Measurements from ENCODE around the gene HELQ. TPM values are rescaled to one million over a fixed set of nuclear protein-coding genes. Genes with fewer than 3 reads are reported as not detected.

HELQ gene
- total and polyA plus RNA-seq, 2 of the 13 experiments (the other 11 are each of a cell fraction or from before 2014, with no cell fraction given): 6.6 to 10.8 TPM

DNA sequence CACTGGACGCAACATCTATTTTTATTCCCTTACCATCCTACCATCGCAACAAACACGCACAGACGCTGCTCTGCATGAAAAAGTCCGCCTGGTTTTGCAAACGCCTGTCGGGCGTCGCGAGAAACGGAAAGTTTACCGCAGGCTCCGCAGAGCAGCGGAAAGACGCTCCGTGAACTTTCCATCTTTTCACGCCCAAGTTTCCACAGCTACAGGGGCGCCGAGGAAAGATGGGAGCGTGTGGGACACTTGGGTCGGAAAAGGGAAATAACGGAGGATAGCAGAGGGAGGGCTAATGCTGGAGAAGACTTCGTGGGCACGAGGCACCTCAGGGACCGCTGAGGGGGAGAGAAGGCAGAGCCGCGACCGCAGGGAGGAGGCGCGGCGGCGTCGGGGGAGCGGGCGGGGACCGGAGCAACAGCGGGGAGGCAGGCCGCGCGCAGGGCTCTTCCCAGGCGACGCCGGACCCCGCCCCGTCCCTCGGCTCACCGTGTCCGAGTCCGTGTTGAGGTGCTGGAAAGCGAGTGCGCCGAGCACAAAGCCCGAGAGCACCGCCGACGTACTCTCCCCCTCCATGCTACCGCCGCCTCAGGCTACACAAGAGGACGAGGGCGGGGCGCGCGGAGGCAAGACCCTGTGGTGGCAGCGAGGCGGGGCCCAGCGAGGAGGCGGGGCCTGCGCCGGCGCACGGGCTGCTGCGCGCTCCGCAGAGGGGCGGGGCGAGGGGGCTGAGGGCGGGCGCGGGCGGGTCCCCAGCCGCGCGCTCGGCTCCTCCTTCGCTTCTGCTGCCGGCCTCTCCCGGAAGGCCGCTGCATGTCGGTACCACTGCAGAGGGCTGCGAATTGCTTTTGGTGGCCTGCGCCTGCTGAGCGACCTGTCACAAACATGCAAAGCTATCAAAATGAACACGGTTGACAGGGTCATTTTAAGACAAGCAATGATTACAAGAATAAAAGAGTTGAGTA is 29.2 kb upstream of the HELQ start, which contains the start of gene ABRAXAS1 (continued):
- TF ChIP-seq, protein P1, sequence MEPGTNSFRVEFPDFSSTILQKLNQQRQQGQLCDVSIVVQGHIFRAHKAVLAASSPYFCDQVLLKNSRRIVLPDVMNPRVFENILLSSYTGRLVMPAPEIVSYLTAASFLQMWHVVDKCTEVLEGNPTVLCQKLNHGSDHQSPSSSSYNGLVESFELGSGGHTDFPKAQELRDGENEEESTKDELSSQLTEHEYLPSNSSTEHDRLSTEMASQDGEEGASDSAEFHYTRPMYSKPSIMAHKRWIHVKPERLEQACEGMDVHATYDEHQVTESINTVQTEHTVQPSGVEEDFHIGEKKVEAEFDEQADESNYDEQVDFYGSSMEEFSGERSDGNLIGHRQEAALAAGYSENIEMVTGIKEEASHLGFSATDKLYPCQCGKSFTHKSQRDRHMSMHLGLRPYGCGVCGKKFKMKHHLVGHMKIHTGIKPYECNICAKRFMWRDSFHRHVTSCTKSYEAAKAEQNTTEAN (CRISPR knock-in tag; conservative IDR thresholded peaks at IDR 0.05): no peak
- no peak for TF ChIP-seq SP140L (CRISPR knock-in tag; IDR thresholded peaks at IDR 0.05; ENCODE audit: borderline replicate concordance)
- no peak for TF ChIP-seq STAG1 (CRISPR knock-in tag; IDR thresholded peaks at IDR 0.05)
- TF ChIP-seq NPAS2 (CRISPR knock-in tag; IDR thresholded peaks at IDR 0.05; ENCODE audit: borderline replicate concordance): no peak
- peak; percentile 88; the same call in 1 of the 2 replicates for TF ChIP-seq EEA1 (CRISPR knock-in tag; IDR thresholded peaks at IDR 0.05; ENCODE audit: borderline replicate concordance)
- TF ChIP-seq, protein P2, sequence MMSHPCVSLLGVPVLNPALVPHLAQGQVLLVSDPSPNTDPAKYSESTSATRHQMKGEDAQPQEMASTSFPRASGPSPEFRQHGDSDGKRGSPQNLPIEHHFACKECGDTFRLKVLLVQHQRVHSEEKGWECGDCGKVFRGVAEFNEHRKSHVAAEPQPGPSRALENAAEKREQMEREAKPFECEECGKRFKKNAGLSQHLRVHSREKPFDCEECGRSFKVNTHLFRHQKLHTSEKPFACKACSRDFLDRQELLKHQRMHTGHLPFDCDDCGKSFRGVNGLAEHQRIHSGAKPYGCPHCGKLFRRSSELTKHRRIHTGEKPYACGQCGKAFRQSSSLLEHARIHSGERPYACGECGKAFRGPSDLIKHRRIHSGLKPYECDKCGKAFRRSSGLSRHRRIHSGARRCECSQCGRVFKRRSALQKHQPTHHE (CRISPR knock-in tag; IDR thresholded peaks at IDR 0.05; ENCODE audit: borderline replicate concordance): peak; percentile 80; the same call in 1 of the 2 replicates
- no peak for TF ChIP-seq EHMT2 (IDR thresholded peaks at IDR 0.05; ENCODE audit: borderline replicate concordance, low read depth, low read length)
- no peak for TF ChIP-seq CREM (IDR thresholded peaks at IDR 0.05)
- TF ChIP-seq CREM (CRISPR knock-in tag; IDR thresholded peaks at IDR 0.05): no peak
- TF ChIP-seq SMARCE1 (IDR thresholded peaks at IDR 0.05; ENCODE audit: borderline replicate concordance): no peak
- TF ChIP-seq ELF3 (CRISPR knock-in tag; IDR thresholded peaks at IDR 0.05): peak; percentile 48
- TF ChIP-seq, protein P3, sequence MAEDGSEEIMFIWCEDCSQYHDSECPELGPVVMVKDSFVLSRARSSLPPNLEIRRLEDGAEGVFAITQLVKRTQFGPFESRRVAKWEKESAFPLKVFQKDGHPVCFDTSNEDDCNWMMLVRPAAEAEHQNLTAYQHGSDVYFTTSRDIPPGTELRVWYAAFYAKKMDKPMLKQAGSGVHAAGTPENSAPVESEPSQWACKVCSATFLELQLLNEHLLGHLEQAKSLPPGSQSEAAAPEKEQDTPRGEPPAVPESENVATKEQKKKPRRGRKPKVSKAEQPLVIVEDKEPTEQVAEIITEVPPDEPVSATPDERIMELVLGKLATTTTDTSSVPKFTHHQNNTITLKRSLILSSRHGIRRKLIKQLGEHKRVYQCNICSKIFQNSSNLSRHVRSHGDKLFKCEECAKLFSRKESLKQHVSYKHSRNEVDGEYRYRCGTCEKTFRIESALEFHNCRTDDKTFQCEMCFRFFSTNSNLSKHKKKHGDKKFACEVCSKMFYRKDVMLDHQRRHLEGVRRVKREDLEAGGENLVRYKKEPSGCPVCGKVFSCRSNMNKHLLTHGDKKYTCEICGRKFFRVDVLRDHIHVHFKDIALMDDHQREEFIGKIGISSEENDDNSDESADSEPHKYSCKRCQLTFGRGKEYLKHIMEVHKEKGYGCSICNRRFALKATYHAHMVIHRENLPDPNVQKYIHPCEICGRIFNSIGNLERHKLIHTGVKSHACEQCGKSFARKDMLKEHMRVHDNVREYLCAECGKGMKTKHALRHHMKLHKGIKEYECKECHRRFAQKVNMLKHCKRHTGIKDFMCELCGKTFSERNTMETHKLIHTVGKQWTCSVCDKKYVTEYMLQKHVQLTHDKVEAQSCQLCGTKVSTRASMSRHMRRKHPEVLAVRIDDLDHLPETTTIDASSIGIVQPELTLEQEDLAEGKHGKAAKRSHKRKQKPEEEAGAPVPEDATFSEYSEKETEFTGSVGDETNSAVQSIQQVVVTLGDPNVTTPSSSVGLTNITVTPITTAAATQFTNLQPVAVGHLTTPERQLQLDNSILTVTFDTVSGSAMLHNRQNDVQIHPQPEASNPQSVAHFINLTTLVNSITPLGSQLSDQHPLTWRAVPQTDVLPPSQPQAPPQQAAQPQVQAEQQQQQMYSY (CRISPR knock-in tag; IDR thresholded peaks at IDR 0.05): no peak
- TF ChIP-seq ZNF235 (CRISPR knock-in tag; IDR thresholded peaks at IDR 0.05; ENCODE audit: borderline replicate concordance): no peak
- TF ChIP-seq, protein P4, sequence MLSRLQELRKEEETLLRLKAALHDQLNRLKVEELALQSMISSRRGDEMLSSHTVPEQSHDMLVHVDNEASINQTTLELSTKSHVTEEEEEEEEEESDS (CRISPR knock-in tag; IDR thresholded peaks at IDR 0.05; ENCODE audit: borderline replicate concordance): 0 out of 2 replicates have a peak, but pooled peaks have one; percentile 73
- TF ChIP-seq, protein P5, sequence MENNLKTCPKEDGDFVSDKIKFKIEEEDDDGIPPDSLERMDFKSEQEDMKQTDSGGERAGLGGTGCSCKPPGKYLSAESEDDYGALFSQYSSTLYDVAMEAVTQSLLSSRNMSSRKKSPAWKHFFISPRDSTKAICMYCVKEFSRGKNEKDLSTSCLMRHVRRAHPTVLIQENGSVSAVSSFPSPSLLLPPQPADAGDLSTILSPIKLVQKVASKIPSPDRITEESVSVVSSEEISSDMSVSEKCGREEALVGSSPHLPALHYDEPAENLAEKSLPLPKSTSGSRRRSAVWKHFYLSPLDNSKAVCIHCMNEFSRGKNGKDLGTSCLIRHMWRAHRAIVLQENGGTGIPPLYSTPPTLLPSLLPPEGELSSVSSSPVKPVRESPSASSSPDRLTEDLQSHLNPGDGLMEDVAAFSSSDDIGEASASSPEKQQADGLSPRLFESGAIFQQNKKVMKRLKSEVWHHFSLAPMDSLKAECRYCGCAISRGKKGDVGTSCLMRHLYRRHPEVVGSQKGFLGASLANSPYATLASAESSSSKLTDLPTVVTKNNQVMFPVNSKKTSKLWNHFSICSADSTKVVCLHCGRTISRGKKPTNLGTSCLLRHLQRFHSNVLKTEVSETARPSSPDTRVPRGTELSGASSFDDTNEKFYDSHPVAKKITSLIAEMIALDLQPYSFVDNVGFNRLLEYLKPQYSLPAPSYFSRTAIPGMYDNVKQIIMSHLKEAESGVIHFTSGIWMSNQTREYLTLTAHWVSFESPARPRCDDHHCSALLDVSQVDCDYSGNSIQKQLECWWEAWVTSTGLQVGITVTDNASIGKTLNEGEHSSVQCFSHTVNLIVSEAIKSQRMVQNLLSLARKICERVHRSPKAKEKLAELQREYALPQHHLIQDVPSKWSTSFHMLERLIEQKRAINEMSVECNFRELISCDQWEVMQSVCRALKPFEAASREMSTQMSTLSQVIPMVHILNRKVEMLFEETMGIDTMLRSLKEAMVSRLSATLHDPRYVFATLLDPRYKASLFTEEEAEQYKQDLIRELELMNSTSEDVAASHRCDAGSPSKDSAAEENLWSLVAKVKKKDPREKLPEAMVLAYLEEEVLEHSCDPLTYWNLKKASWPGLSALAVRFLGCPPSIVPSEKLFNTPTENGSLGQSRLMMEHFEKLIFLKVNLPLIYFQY (CRISPR knock-in tag; IDR thresholded peaks at IDR 0.05; ENCODE audit: borderline replicate concordance): no peak
- TF ChIP-seq ZNF350 (CRISPR knock-in tag; IDR thresholded peaks at IDR 0.05; ENCODE audit: borderline replicate concordance, low read depth): peak; percentile 69; the same call in 1 of the 2 replicates
- peak; percentile 62; the same call in 1 of the 2 replicates for TF ChIP-seq ISL2 (CRISPR knock-in tag; IDR thresholded peaks at IDR 0.05)
